Nephron progenitor cell (in vitro differentiated cells): ENCODE data around the gene RNF175.

ENCODE experiments used
- DNase-seq: peaks from one replicate; pipeline ENCODE4 v3.0.0; 2021
- H3K27ac Mint-ChIP-seq: 2 replicates; pipeline ENCODE4 v1.8.0; 2021; ENCODE audit warnings: mild to moderate bottlenecking, moderate library complexity, mixed read lengths
- H3K27me3 Mint-ChIP-seq: 2 replicates; pipeline ENCODE4 v1.8.0; 2021; ENCODE audit warnings: mild to moderate bottlenecking, low read depth, mixed read lengths; ENCODE audit not compliant: poor library complexity
- H3K36me3 Mint-ChIP-seq: 2 replicates; pipeline ENCODE4 v1.8.0; 2021; ENCODE audit warnings: low read depth, mixed read lengths
- H3K4me1 Mint-ChIP-seq: 2 replicates; pipeline ENCODE4 v1.8.0; 2021; ENCODE audit warnings: mixed read lengths
- H3K4me3 Mint-ChIP-seq: 2 replicates; pipeline ENCODE4 v1.8.0; 2021; ENCODE audit warnings: mild to moderate bottlenecking, moderate library complexity, mixed read lengths
- H3K9me3 Mint-ChIP-seq: 2 replicates; pipeline ENCODE4 v1.8.0; 2021; ENCODE audit warnings: mild to moderate bottlenecking, moderate library complexity, mixed read lengths
- CTCF ChIP-seq: fragments of 200-600 bp; sonication (generic); IDR thresholded peaks from 2 replicates; pipeline ENCODE4 v1.5.0; 2021; ENCODE audit warnings: antibody characterized with exemption

The RNF175 gene

DNA sequence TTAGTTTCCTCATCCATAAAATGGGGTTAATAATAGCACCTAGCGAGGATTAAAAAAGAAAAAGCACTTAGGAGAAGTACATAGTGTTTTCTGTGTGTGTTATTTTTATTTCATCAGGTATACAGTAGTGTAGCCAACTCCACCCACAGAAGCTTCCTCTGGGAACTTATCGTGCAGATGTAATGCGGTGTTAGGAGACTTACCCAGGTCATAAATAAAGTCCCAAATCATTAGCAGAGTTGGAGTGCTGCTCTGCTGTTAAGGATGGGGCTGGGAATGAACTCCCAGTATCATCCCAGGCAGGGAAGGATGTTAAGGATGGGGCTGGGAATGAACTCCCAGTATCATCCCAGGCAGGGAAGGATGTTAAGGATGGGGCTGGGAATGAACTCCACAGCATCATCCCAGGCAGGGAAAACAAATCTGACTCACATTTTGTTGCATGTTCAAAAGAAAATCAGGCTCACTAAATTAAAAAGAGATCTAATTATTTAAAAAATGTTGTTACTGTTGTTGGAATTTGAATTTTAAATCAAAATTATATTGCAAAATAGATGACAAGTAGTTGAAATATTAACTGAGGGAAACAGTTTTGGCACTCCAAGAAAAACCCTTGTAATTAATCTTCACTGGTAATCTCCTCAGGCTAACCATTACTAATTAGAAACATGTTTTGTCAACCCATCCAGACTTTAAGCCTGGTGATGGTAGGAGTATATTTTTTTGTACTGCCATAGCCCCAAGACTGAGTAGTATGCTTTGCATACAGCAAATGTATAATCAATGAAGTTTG lies 39.3 kb upstream of the RNF175 start:
- Mint-ChIP-seq H3K27me3 (peaks cover 12% of the 10 kb centered on the region), H3K9me3 (no peaks in the 10 kb centered on the region), H3K4me1 (peaks cover 58% of the 10 kb centered on the region), H3K27ac (peak overlapping the region; percentile 89), H3K4me3 (no peak overlapping the region), H3K36me3 (no peaks in the 10 kb centered on the region)
- TF ChIP-seq CTCF: no peak
- no peak for DNase-seq

DNA sequence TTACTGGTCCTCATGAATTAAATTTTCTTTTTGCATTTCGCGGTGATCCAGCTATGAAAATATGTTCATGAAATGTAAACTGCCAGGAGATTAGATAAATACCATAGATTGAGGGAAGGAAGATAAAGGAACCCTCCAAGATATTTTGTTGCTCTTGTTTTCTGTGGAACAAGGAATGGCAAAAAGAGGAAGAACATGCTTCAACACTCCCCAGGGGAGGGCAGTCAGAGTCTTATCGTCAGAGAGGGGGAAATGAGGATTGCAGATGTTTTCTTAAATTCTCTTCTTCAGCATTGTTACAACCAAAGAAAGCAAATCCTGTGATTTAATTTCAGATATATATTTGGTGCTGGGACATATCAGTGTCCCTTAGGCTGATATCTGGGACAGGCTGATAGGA lies 38.6 kb upstream of the RNF175 start:
- no peaks in the 10 kb centered on the region for H3K9me3 Mint-ChIP-seq
- no peaks in the 10 kb centered on the region for H3K36me3 Mint-ChIP-seq
- H3K27me3 Mint-ChIP-seq: peaks cover 14% of the 10 kb centered on the region

DNA sequence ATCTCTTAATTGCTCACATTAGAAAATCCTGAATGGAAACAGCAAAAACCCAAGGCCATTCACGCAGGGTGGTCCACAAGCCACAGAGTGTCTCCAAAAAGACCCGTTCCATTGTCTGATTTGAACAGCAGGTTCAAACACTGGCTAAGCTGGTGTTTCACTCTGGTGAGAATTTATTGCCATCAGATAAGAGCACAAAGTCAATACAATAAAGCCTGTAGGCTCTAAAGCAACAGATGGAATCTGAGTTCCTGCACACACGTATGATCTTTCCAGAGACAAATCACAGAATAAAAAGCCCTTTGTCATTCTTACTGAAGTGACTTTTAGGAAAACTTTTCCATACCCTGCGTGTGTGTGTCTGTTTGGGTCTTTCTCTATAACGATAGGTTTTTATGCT lies 34.2 kb upstream of the RNF175 start:
- H3K4me1 Mint-ChIP-seq: peaks cover 80% of the 10 kb centered on the region
- H3K27me3 Mint-ChIP-seq: peaks cover 52% of the 10 kb centered on the region
- no peak for TF ChIP-seq CTCF
- H3K27ac Mint-ChIP-seq: peak overlapping the region; percentile 97
- H3K9me3 Mint-ChIP-seq: no peaks in the 10 kb centered on the region
- no peaks in the 10 kb centered on the region for H3K36me3 Mint-ChIP-seq
- peak overlapping the region; percentile 82 for H3K4me3 Mint-ChIP-seq
- DNase-seq: no peak

More for the DNA sequence above, 38.6 kb upstream of the RNF175 start:
- TF ChIP-seq CTCF: no peak
- Mint-ChIP-seq H3K27ac (no peak overlapping the region), H3K4me3 (no peak overlapping the region), H3K4me1 (peaks cover 65% of the 10 kb centered on the region)
- no peak for DNase-seq

DNA sequence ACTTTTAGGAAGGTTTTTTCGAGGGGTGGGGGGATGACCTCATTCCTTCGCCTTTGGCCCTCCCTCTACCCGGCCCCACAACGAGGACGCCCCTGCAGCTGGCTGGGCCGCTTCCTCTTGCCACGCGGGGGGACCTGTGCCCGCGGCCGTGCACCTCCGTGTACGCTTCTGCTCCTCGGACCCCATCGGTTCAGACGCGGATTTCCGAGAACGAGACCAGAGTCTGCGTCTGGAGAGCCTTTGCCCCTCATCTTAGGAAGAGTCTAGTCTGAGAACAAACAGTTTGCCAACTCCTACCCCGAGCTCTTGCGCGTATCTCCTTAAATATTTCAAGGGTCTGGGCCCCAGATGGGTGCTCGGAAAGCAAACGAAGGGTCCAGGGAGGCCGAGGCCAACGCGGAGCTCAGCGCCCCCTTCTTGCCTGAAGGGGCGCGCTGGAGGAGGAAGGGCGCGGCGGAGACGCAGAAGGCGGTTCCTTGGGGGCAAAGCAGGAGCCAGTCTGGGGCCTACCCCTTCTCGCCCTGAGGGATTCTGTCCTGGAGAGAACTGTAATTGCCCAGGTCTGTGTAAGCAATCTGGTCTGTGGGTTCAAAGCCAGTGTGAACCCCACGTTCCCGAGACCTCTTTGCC lies 32.9 kb upstream of the RNF175 start:
- DNase-seq: no peak
- Mint-ChIP-seq H3K27ac (no peak overlapping the region), H3K4me3 (peak overlapping the region; percentile 82), H3K36me3 (no peaks in the 10 kb centered on the region), H3K9me3 (no peaks in the 10 kb centered on the region), H3K27me3 (peaks cover 64% of the 10 kb centered on the region), H3K4me1 (peaks cover 76% of the 10 kb centered on the region)
- TF ChIP-seq CTCF: no peak

DNA sequence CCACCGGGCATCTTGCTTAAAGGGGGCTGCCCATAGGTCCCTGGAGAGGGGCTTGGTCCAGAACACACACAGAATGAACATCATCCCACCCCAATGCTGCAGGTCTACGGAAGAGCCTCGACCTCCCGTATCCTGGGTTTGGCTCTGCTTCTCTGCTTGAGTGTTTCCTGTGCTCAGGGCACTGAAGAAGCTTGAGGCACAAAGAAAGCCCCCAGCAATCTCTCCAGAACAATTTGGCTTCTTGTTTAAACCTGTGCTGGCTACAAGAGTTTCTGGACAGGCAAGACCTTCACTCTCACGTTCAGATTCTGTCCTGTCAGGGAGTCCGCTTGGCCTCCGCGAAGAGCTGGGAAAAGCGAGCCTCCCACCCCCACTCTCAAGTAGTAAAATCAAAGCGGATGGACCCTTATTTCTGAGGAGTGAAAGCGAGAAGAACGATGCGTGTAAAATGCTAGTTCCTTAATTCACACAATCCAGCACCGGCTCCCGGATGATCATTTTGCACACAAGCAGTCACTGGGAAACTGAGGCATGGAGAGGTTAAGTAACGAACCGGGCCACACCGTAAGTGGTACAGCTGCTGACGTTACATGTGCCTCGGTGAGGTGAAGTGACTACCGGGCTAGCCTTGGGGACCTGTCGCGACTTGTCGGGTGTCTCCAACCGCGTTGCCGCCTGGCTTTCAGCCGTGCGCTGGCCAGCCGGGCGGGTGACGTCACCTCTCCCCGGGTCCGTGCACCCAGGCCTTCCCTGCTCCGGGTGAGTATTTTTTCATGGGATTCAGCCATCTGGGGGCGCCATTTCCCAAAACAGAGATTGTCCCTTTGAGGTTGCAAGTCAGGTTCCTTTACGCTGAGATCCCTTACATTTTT lies 32.2 kb upstream of the RNF175 start:
- H3K4me1 Mint-ChIP-seq: peaks cover 84% of the 10 kb centered on the region
- peaks cover 71% of the 10 kb centered on the region for H3K27me3 Mint-ChIP-seq
- H3K27ac Mint-ChIP-seq: no peak overlapping the region
- TF ChIP-seq CTCF: peak; percentile 48
- peak overlapping the region; percentile 82 for H3K4me3 Mint-ChIP-seq
- no peaks in the 10 kb centered on the region for H3K9me3 Mint-ChIP-seq
- H3K36me3 Mint-ChIP-seq: no peaks in the 10 kb centered on the region
- DNase-seq: peak; percentile 86
